ENCODE measurements around the gene ZMYND12. TPM values are rescaled to one million over a fixed set of nuclear protein-coding genes. Genes with fewer than 3 reads are reported as not detected.
A peak's percentile ranks its signal among the peaks of the same experiment; 100 is the strongest.

ZMYND12 gene
- total RNA-seq, 1 experiment from 2014 or later = not detected

DNA sequence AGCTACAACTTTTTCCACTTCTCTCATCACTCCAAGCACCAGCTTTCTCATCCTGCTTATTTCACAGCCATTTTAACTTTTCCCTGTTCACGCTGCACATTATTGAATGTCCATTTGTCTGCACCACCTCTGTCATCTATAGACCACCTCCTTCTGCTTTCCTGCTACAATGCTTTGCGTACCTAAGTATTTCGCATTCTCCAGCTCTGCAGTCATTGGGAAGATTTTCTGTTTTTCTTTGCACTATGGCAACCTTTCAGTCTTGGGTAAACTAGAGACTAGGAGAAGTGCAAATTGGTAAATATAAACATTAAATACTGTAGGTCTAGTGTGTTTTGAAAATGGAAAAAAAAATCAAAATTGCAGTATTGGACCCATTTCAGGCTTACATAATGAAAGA, 8.1 kb upstream of the ZMYND12 start:
- Histone ChIP-seq H4K20me1 (ENCODE audit: low read length) (no peaks in the 10 kb centered on the region), H3K4me2 (ENCODE audit: low read length) (peak overlapping the region; percentile 96), H3F3A (ENCODE audit: low read length, unreplicated experiment) (no peaks in the 10 kb centered on the region), H2AFZ (ENCODE audit: low read length) (peak overlapping the region; percentile 91), H3K4me3 (ENCODE audit: low read length) (peak overlapping the region; percentile 85), H3K4me1 (ENCODE audit: insufficient read depth, low read length) (peaks cover 17% of the 10 kb centered on the region), H3K79me2 (ENCODE audit: low read length) (0 out of 2 replicates have a peak, but pooled peaks cover under 1% of the 10 kb centered on the region), H3K9me2 (replicated peaks; ENCODE audit: low read length) (no peaks in the 10 kb centered on the region), H3K27me3 (ENCODE audit: low read length) (no peaks in the 10 kb centered on the region), H3K9ac (ENCODE audit: low read length) (no peak overlapping the region; the same call in 1 of the 2 replicates), H3K27ac (ENCODE audit: low read length) (no peak overlapping the region), H3K9me3 (ENCODE audit: low read length) (no peaks in the 10 kb centered on the region), H3K36me3 (ENCODE audit: low read depth, low read length) (no peaks in the 10 kb centered on the region; the same call in 1 of the 2 replicates)
- intact Hi-C loops (cut with micrococcal nuclease) = loop anchor here (2.0 to 10.0 kb wide), 4 partner anchors 33 to 191 kb away; partner anchors contain the start of gene PPIH
- ATAC-seq (no peak), DNase-seq (no peak)
- TF ChIP-seq EZH2 (IDR thresholded peaks at IDR 0.05; ENCODE audit: low read length, unreplicated experiment) (no peak), EZH2phosphoT487 (IDR thresholded peaks at IDR 0.05; ENCODE audit: borderline replicate concordance, low read length) (no peak), CTCF (conservative IDR thresholded peaks at IDR 0.05; ENCODE audit: low read depth, low read length) (no peak)
- BruUV-seq (replicated peaks) = TSS peak; percentile 0
- CTCF ChIA-PET = no interaction called here
- POLR2A ChIA-PET (ENCODE audit: unreplicated experiment) = interaction anchor here (0.6 kb wide), 1 partner anchor 121 kb away, joined by 5 read pairs; no protein-coding TSS in a partner anchor

DNA sequence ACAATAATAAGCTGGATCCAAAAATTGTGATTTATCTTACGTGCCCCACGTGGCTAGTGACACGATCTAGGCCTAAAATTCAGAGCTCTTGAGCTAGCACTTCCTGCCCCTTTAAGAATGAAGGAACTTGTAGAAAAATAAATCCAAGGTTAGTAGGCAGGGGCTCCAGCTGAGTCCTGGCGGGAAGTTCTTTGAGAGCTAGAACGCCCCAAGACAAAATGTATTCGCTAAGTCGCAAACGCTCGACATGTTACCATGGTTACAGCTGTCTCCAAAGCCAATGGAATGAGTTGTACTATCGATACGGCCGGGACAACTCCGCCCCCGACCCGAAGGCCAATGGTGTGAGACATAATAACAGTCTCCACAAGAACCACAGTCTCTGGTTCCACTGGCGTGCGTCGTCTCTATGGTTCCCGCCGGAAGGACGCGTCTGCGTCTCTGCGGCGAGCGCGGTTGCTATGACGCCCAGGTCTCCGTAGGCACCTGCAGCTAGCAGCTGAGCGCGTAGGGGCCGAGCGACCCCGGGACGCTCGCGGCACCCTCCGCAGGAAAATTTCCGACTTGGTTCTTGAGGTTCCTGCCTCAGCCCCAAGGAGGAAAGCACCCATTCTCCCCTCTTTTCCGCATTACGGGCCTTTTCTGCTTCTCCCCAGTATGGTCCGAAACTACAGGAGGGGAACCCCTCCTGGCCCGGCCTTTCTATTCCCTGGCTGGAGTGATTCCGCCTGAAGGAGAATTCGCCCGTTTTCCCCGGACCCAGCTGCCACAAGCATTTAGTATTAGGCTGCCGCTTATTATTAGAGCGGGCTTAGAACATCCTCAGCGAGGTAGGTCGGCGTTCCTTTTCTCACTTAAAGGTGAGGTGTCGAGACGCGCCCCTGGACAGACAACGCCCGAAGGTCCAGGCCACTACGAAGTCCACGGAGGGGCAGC, 7.3 kb upstream of the ZMYND12 start, which contains the start of gene CCDC30:
Gene CCDC30, plus strand, starts transcription at position 459 of the 936 bp plus-strand sequence. CDS start 17,266 bp downstream, outside the sequence.
- peak within 1 kb of the TSS; percentile 85 for H3K4me3 ChIP-seq (ENCODE audit: low read length)
- no TSS peak for BruUV-seq (replicated peaks)
- H3K79me2 ChIP-seq (ENCODE audit: low read length) = peaks cover 9% of the 10 kb centered on the region; the same call in 1 of the 2 replicates
- peaks cover 18% of the 10 kb centered on the region for H3K4me1 ChIP-seq (ENCODE audit: insufficient read depth, low read length)
- TF ChIP-seq EZH2phosphoT487 (IDR thresholded peaks at IDR 0.05; ENCODE audit: borderline replicate concordance, low read length) (no peak), CTCF (conservative IDR thresholded peaks at IDR 0.05; ENCODE audit: low read depth, low read length) (no peak), EZH2 (IDR thresholded peaks at IDR 0.05; ENCODE audit: low read length, unreplicated experiment) (no peak)
- intact Hi-C loops (cut with micrococcal nuclease) = loop anchor here (2.0 to 10.0 kb wide), 4 partner anchors 32 to 192 kb away; partner anchors contain the start of gene PPIH
- H3K27ac ChIP-seq (ENCODE audit: low read length) = peak within 1 kb of the TSS; percentile 29
- H3K27me3 ChIP-seq (ENCODE audit: low read length) = no peaks in the 10 kb centered on the region
- H3F3A ChIP-seq (ENCODE audit: low read length, unreplicated experiment) = no peaks in the 10 kb centered on the region
- no peaks in the 10 kb centered on the region for H3K9me3 ChIP-seq (ENCODE audit: low read length)
- H2AFZ ChIP-seq (ENCODE audit: low read length) = peak within 1 kb of the TSS; percentile 91
- ChIA-PET CTCF (no interaction called here), POLR2A (ENCODE audit: unreplicated experiment) (interaction anchor here (0.6 to 0.8 kb wide), 5 partner anchors 70 to 297 kb away, joined by 3 to 18 read pairs (median 5); partner anchors contain the start of gene YBX1)
- ATAC-seq (peak; percentile 98), DNase-seq (peak; percentile 99)
- H4K20me1 ChIP-seq (ENCODE audit: low read length) = no peaks in the 10 kb centered on the region
- no peaks in the 10 kb centered on the region; the same call in 1 of the 2 replicates for H3K36me3 ChIP-seq (ENCODE audit: low read depth, low read length)
- H3K9me2 ChIP-seq (replicated peaks; ENCODE audit: low read length) = no peaks in the 10 kb centered on the region
- H3K4me2 ChIP-seq (ENCODE audit: low read length) = peak within 1 kb of the TSS; percentile 96
- peak within 1 kb of the TSS; percentile 39 for H3K9ac ChIP-seq (ENCODE audit: low read length)
